A673 (cell line): Measurements from ENCODE around the gene TSPOAP1.

Experiments used
- CTCF ChIP-seq: fragments of 300-800, 200-600 bp; sonication (generic); conservative IDR thresholded peaks from 2 replicates; pipeline ENCODE4 v1.5.1; 2017; ENCODE audit warnings: low read depth, mild to moderate bottlenecking, antibody characterized with exemption, low read length, moderate library complexity, mixed read lengths
- EZH2 ChIP-seq: fragments of 200-600 bp; sonication (generic); IDR thresholded peaks from 2 replicates; pipeline ENCODE4 v1.6.1; 2017; ENCODE audit warnings: borderline replicate concordance, low read depth, mild to moderate bottlenecking, mixed read lengths, antibody characterized with exemption, low read length; ENCODE audit not compliant: poor library complexity, severe bottlenecking

- TF ChIP-seq CTCF: no peak
- TF ChIP-seq EZH2: no peak
These were observed 56.0 kb downstream of the TSPOAP1 start for GRCh38 chr17:58272367-58273280.
